Activated CD8-positive, alpha-beta memory T cell treated with anti-CD3 and anti-CD28 coated beads for 1 hour (primary cell): Measurements from ENCODE around the gene TAS2R16.
"Not testable (repeated sequence)": the region's sequence is repeated elsewhere in the genome, so short reads cannot be mapped to it uniquely, and the experiment has no call there.

Source experiments
- DNase-seq, 2 donors: peaks; one replicate each; pipeline ENCODE4 v3.0.0-alpha.2; 2020; ENCODE audit warnings: low read depth in 1 of 2; ENCODE audit errors: extremely low read depth in 1 of 2

TAS2R16 gene

DNA sequence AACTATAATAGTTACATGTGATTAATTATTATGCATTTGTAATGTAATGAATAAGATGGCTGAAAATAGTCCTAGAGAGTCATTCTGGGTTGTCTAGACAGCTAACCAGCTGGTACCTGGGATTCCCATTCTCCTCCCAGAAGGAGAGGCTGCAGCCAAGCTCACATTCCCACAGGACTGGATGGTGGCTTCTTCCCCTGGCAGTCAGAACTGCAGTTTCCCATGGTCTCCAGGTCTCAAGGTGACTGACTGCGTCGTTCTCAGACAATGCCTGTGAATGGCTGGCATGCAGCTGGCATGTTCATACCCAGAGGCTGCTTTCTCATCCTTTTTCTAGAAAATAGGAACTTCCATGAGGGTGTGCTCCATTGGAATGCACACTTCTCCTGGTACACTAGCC, 21.3 kb downstream of the TAS2R16 start:
- no peak for DNase-seq

DNA sequence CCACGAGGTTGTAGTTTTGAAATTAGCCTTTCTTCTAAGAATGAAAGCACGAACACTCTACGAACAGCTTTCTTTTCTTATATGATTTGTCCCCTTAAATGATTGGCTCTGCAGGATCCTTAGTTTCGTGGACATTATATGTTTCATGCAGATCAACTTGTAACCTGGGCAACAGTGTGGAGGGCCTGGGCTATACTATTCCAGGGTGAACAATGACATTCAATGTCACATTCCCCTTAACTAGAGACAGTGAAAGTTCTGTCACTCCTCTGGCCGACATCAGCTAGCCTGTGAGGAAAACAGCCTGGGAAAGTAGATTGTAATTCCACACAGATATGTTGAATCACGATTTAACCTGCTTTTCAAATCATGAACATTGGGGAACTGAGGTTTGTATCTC, 23.4 kb downstream of the TAS2R16 start:
- DNase-seq = no peak

DNA sequence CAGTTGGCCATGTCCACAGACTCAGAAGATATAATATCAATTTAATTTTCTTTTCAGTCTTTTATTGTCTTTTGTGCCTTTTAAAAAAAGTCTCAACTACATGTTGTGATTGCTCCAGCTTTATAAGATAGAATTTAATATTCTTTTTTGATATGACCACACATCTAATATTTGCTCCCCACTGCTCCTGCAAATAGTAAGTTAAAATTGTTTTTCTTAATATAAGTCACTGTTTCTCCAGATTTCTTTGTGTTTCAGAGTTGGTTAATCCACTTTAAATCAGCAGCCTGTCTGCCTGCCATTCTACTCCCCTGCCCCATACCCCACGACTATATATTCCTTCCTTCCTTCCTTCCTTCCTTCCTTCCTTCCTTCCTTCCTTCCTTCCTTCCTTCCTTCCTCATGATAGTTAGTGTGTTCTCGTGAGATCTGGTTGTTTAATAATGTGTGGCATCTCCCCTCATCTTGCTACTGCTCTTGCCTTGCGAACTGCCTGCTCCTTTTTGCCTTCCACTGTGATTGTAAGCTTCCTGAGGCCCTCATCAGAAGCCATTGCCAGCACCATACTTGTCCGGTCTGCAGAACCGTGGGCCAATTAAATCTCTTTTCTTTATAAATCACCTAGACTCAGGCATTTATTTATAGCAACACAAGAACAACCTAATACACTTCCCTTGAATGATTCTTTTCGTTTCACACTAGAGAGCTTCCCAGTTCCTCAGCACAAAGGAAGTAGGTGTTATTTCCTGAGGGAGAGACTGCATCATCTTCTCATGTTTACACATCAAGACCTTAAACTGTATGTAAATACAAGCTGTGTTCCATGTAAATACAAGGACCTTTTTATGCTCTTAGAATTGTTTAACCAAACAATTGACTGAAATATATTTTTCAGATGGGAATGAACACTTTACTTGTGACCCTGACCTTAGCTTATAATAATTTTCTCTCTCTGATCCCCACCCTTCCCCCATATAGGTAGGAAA, 24.5 kb downstream of the TAS2R16 start:
- DNase-seq = no peak

DNA sequence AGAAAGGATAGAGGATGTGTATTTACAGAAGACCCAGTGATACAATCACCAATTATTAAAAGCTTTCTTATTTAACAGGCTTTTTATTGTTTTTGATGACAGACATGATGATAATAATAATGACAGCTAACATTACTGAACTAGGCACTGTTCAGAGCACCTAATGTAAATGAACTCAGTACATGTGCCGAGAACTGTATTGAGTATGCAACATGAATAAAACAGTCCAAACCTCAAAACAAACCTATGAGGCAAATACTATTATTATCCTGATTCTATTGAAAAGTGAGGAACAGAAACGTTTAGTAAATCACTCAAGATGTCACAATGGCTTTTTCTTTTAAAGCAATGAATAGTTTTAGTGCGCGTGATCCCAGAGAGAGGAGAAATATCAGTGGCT, 27.1 kb downstream of the TAS2R16 start:
- no peak for DNase-seq

DNA sequence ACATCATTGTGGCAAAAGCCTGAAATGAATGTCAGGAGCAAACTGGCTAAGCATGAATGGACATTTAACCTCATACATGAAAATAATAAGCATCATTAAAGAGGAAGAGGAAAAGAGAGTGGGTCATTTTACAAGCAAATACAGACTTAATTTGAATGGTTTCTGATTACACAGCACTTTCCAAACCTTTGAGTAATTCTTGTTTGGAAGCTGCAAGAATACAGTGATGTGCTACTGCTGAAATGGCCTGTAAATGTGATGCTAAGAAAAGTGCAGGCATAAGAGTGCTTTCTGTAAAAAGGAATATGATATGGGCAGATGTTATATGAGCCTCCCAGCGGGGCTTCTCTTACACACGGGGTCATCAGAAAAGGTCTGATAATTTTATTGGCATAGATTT, 30.2 kb downstream of the TAS2R16 start:
- DNase-seq = no peak

DNA sequence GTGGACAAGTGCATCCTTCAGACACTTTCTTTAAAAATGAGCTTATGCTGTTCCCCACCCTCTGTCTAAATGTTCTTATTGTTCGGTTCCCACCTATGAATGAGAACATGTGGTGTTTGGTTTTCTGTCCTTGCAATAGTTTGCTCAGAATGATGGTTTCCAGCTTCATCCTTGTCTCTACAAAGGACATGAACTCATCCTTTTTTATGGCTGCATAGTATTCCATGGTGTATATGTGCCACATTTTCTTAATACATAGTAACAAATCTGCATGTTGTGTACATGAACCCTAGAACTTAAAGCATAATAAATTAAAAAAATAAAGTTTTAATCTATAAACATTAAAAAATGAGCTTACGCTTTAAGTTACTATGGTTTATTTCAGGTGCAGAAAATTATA, 41.8 kb downstream of the TAS2R16 start:
- not testable (repeated sequence) for DNase-seq

DNA sequence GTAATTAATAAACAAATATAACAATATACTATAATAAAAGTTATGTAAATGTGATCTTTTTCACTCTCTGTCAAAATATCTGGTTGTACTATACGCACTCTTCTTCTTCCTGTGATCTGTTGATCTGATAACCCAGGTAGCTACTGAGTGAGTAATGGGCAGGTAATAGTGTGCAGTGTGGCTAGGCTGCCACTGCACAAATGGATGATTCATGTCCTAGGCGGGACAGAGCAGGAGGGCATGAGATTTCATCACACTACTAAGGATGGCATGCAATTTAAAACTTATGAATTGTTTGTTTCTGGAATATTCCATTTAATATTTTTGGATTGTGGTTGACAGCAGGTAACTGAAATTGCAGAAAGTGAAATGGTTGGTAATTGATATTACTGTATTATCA, 44.5 kb downstream of the TAS2R16 start:
- no peak for DNase-seq

DNA sequence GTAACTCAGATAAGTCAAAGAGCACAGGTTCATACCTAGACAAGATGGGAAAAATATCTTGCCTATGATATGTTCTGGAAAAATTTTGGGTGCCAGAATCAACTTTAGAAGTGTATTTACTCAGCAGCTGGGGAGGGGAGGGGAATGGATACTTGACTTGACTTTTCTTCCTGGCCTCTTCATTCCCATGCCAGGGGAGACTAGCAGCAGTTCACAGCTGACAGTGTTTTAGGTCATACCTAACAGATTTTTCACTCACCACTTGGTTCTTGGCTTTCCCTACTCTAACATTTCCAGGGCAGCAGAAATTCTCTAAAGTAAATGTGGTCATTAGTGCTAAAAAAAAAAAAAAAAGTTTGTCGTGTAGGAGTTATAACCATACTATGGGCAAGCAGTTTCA, 46.3 kb downstream of the TAS2R16 start:
- no peak for DNase-seq
